Prostate gland (tissue), 2 donors: Measurements from ENCODE around the gene IL32. TPM values are rescaled to one million over a fixed set of nuclear protein-coding genes. Genes with fewer than 3 reads are reported as not detected.

Experiments used
- DNase-seq: peaks from one replicate; pipeline ENCODE4 v3.0.0-alpha.2; 2019; ENCODE audit warnings: low spot score
- H3K27ac ChIP-seq, 2 donors: fragments of 200-600 bp; sonication (generic); 2 replicates each; pipeline ENCODE4 v1.5.1; 2017 to 2019
- H3K27me3 ChIP-seq: fragments of 200-600 bp; sonication (generic); replicated peaks from 2 replicates; pipeline ENCODE4 v1.5.1; 2019; ENCODE audit not compliant: insufficient read depth
- H3K36me3 ChIP-seq, 2 donors: fragments of 200-600 bp; sonication (generic); 1 replicate in 1 of 2; 2 replicates in 1 of 2; pipeline versions ENCODE4 v1.5.1 to v1.8.1; 2017 to 2019
- H3K4me1 ChIP-seq: fragments of 200-600 bp; sonication (generic); replicated peaks from 2 replicates; pipeline ENCODE4 v1.5.1; 2019
- H3K4me3 ChIP-seq, 2 donors: fragments of 200-600 bp; sonication (generic); 2 replicates each; pipeline ENCODE4 v1.5.1; 2017 to 2019
- H3K9me3 ChIP-seq: fragments of 200-600 bp; sonication (generic); 2 replicates; pipeline ENCODE4 v1.5.1; 2017
- CTCF ChIP-seq, 4 experiments: fragments of 200-600 bp in 2 of 4; fragments of 450-650 bp in 2 of 4; sonication (generic) in 2 of 4; IDR thresholded peaks; 1 replicate in 3 of 4; 2 replicates in 1 of 4; pipeline ENCODE4 v1.5.1; 2016 to 2019; ENCODE audit warnings: antibody characterized with exemption in 4 of 4, mild to moderate bottlenecking in 2 of 4, moderate library complexity in 2 of 4
- POLR2A ChIP-seq: fragments of 450-650 bp; IDR thresholded peaks from one replicate; pipeline ENCODE4 v1.6.1; 2016; ENCODE audit warnings: antibody characterized with exemption, mild to moderate bottlenecking
- POLR2AphosphoS5 ChIP-seq: sonication (generic); formaldehyde crosslinking; IDR thresholded peaks from one replicate; pipeline ENCODE4 v1.6.1; 2017; ENCODE audit warnings: antibody characterized with exemption
- WGBS: methylation state at CpG from one replicate; pipeline ENCODE4 v1.1.5; 2018; 5-methylcytosine and 5-hydroxymethylcytosine counted together
- intact Hi-C: fragments of 100-400 bp; cut with DNase I; formaldehyde crosslinking; loops from one replicate; pipeline ENCODE4 v1.14.2; 2022
- total RNA-seq, 2 donors: library from RNA; depleted of rRNA; stranded (reverse); fragments of >200 nt; gene quantifications; one replicate each; pipeline ENCODE4 v1.1.0, GENCODE V29; 2016

IL32 gene
- total RNA-seq, 2 donors from 2014 or later, result 13.5 to 33.3 TPM

- intact Hi-C loops, result no loop called here
- Histone ChIP-seq H3K36me3 (no peaks in the 10 kb centered on the region), H3K4me3 (peak overlapping the region; percentile 48 to 54), H3K9me3 (no peaks in the 10 kb centered on the region), H3K27ac (peak overlapping the region in 1 of 2 donors; percentile 94), H3K27me3 (no peaks in the 10 kb centered on the region), H3K4me1 (peaks cover 21% of the 10 kb centered on the region)
- no peak for DNase-seq
- TF ChIP-seq POLR2A, result no peak
- TF ChIP-seq CTCF (IDR thresholded peaks at IDR 0.05), result no peak
- no peak for TF ChIP-seq POLR2AphosphoS5
- WGBS, result 32% methylated on average over 40 of the region's 40 CpGs
Measured at GRCh38 chr16:3019594-3020246, 45.7 kb upstream of the IL32 start.

DNA sequence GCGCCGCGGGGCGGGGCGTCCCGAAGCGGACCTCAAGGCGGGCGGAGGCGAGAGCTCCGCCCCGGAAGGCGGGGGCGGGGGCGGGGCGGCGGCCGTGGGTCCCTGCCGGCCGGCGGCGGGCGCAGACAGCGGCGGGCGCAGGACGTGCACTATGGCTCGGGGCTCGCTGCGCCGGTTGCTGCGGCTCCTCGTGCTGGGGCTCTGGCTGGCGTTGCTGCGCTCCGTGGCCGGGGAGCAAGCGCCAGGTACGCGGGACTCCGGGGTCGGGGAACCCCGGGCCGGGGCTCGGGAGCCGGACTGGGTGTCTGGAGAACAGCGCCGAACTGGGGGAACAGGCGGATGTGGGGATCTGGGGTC is 45.2 kb upstream of the IL32 start, which contains the start of gene TNFRSF12A:
TSS of gene TNFRSF12A (plus strand) at position 122 of the 357 bp plus-strand sequence. CDS start at position 152, 30 bp downstream.
- intact Hi-C loops, result no loop called here
- under 1% methylated on average over 38 of the region's 49 CpGs for WGBS
- peak in 2 of 4 experiments; percentile 25 to 39 for TF ChIP-seq CTCF (IDR thresholded peaks at IDR 0.05)
- TF ChIP-seq POLR2A, result peak; percentile 87
- TF ChIP-seq POLR2AphosphoS5, result no peak
- H3K27ac ChIP-seq, result peak within 1 kb of the TSS; percentile 89 to 94
- H3K9me3 ChIP-seq, result no peaks in the 10 kb centered on the region
- H3K27me3 ChIP-seq, result no peaks in the 10 kb centered on the region
- peak within 1 kb of the TSS; percentile 48 to 54 for H3K4me3 ChIP-seq
- H3K36me3 ChIP-seq, result no peaks in the 10 kb centered on the region
- H3K4me1 ChIP-seq, result peaks cover 21% of the 10 kb centered on the region
- peak; percentile 63 for DNase-seq

GRCh38 chr16:3020604-3021448 is 44.6 kb upstream of the IL32 start:
- H3K9me3 ChIP-seq, result no peaks in the 10 kb centered on the region
- 1% methylated on average over 51 of the region's 57 CpGs for WGBS
- TF ChIP-seq POLR2AphosphoS5 (peak; percentile 82), POLR2A (no peak), CTCF (IDR thresholded peaks at IDR 0.05) (no peak)
- intact Hi-C loops, result no loop called here
- H3K4me1 ChIP-seq, result peaks cover 21% of the 10 kb centered on the region
- no peaks in the 10 kb centered on the region for H3K36me3 ChIP-seq
- peak; percentile 73 for DNase-seq
- peak overlapping the region; percentile 48 to 54 for H3K4me3 ChIP-seq
- H3K27ac ChIP-seq, result peak overlapping the region; percentile 89 to 94
- no peaks in the 10 kb centered on the region for H3K27me3 ChIP-seq

DNA sequence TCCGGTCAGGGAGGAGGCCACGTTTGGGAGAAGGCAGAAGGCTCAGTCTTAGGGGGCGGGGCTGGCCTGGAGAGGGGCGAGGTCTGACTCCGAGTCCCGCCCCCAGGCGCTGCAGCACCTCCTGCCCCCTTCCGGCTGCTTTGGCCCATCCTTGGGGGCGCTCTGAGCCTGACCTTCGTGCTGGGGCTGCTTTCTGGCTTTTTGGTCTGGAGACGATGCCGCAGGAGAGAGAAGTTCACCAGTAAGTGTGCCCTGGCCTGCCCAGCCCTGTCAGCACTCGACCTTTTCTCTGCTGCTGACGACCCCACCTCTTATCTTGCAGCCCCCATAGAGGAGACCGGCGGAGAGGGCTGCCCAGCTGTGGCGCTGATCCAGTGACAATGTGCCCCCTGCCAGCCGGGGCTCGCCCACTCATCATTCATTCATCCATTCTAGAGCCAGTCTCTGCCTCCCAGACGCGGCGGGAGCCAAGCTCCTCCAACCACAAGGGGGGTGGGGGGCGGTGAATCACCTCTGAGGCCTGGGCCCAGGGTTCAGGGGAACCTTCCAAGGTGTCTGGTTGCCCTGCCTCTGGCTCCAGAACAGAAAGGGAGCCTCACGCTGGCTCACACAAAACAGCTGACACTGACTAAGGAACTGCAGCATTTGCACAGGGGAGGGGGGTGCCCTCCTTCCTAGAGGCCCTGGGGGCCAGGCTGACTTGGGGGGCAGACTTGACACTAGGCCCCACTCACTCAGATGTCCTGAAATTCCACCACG is 43.8 kb upstream of the IL32 start:
- 7% methylated on average over 25 of the region's 25 CpGs for WGBS
- Histone ChIP-seq H3K36me3 (no peaks in the 10 kb centered on the region), H3K27ac (peak overlapping the region; percentile 89 to 94), H3K27me3 (no peaks in the 10 kb centered on the region), H3K4me3 (peak overlapping the region; percentile 48 to 54), H3K9me3 (no peaks in the 10 kb centered on the region), H3K4me1 (peaks cover 21% of the 10 kb centered on the region)
- TF ChIP-seq POLR2A (no peak), POLR2AphosphoS5 (no peak), CTCF (IDR thresholded peaks at IDR 0.05) (peak in 3 of 4 experiments; percentile 20 to 42 (median 41))
- peak; percentile 57 for DNase-seq
- intact Hi-C loops, result no loop called here
